Cardiac muscle cell (in vitro differentiated cells and primary cell): ENCODE results near the gene MYRFL. TPM values are rescaled to one million over a fixed set of nuclear protein-coding genes. Genes with fewer than 3 reads are reported as not detected.
A peak's percentile ranks its signal among the peaks of the same experiment; 100 is the strongest.

ENCODE experiments used
- DNase-seq, 2 donors: peaks; one replicate each; pipeline versions ENCODE4 v3.0.0 to v3.0.0-alpha.2; 2010 to 2017; ENCODE audit warnings: low read depth in 1 of 2, low spot score in 1 of 2
- H3K27ac ChIP-seq: fragments of 200-600 bp; sonication (generic); 2 replicates; pipeline ENCODE4 v1.5.1; 2016
- H3K27me3 ChIP-seq: fragments of 200-600 bp; sonication (generic); 2 replicates; pipeline ENCODE4 v1.6.0; 2016; ENCODE audit warnings: control low read depth
- H3K36me3 ChIP-seq: fragments of 200-600 bp; sonication (generic); 2 replicates; pipeline ENCODE4 v1.5.1; 2016; ENCODE audit warnings: control low read depth
- H3K4me1 ChIP-seq: fragments of 200-600 bp; sonication (generic); 2 replicates; pipeline ENCODE4 v1.8.1; 2017; ENCODE audit warnings: low read depth, mild to moderate bottlenecking, mixed run types
- H3K4me3 ChIP-seq: fragments of 200-600 bp; sonication (generic); 2 replicates; pipeline ENCODE4 v1.5.1; 2016; ENCODE audit warnings: mild to moderate bottlenecking
- H3K9me3 ChIP-seq: fragments of 200-600 bp; sonication (generic); 2 replicates; pipeline ENCODE4 v1.5.1; 2017; ENCODE audit warnings: low read depth, mild to moderate bottlenecking, control low read depth
- CTCF ChIP-seq: IDR thresholded peaks from 2 replicates; pipeline ENCODE4 v1.5.1; 2012; ENCODE audit warnings: low read depth, mild to moderate bottlenecking, low read length
- polyA plus RNA-seq: library from polyadenylated mRNA; unstranded; fragments of >200 nt; fragmentation: Nextera tagmentation; extraction: Ambion mirVana; gene quantifications from 2 replicates; pipeline ENCODE4 v1.2.1, GENCODE V29; 2016
- total RNA-seq: library from RNA; depleted of rRNA; stranded (reverse); fragments of >200 nt; gene quantifications from 2 replicates; pipeline ENCODE4 v1.2.3, GENCODE V29; 2016

MYRFL gene
- total and polyA plus RNA-seq, 2 experiments from 2014 or later = 2.2 to 3.5 TPM

GRCh38 chr12:69984241-69984640, 159.2 kb downstream of the MYRFL start:
- no peak for DNase-seq
- TF ChIP-seq CTCF = no peak
- Histone ChIP-seq H3K4me1 (peaks cover 13% of the 10 kb centered on the region), H3K27me3 (no peaks in the 10 kb centered on the region), H3K9me3 (no peaks in the 10 kb centered on the region), H3K4me3 (no peak overlapping the region), H3K36me3 (no peaks in the 10 kb centered on the region), H3K27ac (no peak overlapping the region)

- DNase-seq = no peak
- H3K27me3 ChIP-seq = no peaks in the 10 kb centered on the region
- H3K4me1 ChIP-seq = peaks cover 13% of the 10 kb centered on the region
- no peaks in the 10 kb centered on the region for H3K36me3 ChIP-seq
- TF ChIP-seq CTCF = peak; percentile 18
- H3K9me3 ChIP-seq = no peaks in the 10 kb centered on the region
- H3K27ac ChIP-seq = no peak overlapping the region
- H3K4me3 ChIP-seq = no peak overlapping the region
Observed at GRCh38 chr12:69985656-69986055, 160.6 kb downstream of the MYRFL start.

GRCh38 chr12:69986114-69986513, 161.1 kb downstream of the MYRFL start:
- Histone ChIP-seq H3K4me1 (peaks cover 13% of the 10 kb centered on the region), H3K27ac (no peak overlapping the region), H3K4me3 (no peak overlapping the region), H3K27me3 (no peaks in the 10 kb centered on the region), H3K9me3 (no peaks in the 10 kb centered on the region), H3K36me3 (no peaks in the 10 kb centered on the region)
- no peak for TF ChIP-seq CTCF
- no peak for DNase-seq

GRCh38 chr12:69987579-69988091, 162.6 kb downstream of the MYRFL start:
- peak; percentile 13 to 97 for DNase-seq
- H3K9me3 ChIP-seq = no peaks in the 10 kb centered on the region
- H3K4me3 ChIP-seq = no peak overlapping the region
- TF ChIP-seq CTCF = no peak
- H3K4me1 ChIP-seq = peaks cover 13% of the 10 kb centered on the region
- H3K27me3 ChIP-seq = no peaks in the 10 kb centered on the region
- no peaks in the 10 kb centered on the region for H3K36me3 ChIP-seq
- peak overlapping the region; percentile 28 for H3K27ac ChIP-seq

GRCh38 chr12:69988481-69989321, 163.7 kb downstream of the MYRFL start:
- no peaks in the 10 kb centered on the region for H3K9me3 ChIP-seq
- H3K36me3 ChIP-seq = no peaks in the 10 kb centered on the region
- peak in 1 of 2 donors; percentile 80 for DNase-seq
- no peak overlapping the region for H3K4me3 ChIP-seq
- peak overlapping the region; percentile 34 for H3K27ac ChIP-seq
- no peaks in the 10 kb centered on the region for H3K27me3 ChIP-seq
- no peak for TF ChIP-seq CTCF
- peaks cover 13% of the 10 kb centered on the region for H3K4me1 ChIP-seq
